Measurements from ENCODE around the gene PSMB7.

Gene PSMB7

GRCh38 chr9:124410321-124410913, 4.8 kb downstream of the PSMB7 start:
- peak; percentile 28 for DNase-seq (ENCODE audit: low spot score)

GRCh38 chr9:124409410-124409809, 5.8 kb downstream of the PSMB7 start:
- peak; percentile 24 for DNase-seq (ENCODE audit: low spot score)

DNA sequence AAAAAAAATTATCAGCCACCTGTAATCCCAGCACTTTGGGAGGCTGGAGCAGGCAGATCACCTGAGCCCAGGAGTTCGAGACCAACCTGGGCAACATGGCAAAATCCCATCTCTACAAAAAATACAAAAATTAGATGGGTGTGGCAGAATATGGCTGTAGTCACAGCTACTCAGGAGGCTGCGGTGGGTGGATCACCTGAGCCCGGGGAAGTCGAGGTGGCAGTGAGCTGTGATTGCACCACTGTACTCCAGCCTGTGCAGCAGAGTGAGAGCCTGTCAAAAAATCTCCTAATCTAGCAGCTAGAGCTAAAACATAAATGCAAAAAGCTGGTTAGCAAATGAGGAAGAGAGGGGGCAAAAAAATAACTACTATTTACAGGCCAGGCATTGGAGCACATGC, 12.0 kb downstream of the PSMB7 start:
- no peak for DNase-seq (ENCODE audit: low spot score)

- no peak for DNase-seq (ENCODE audit: low spot score)
These were observed 15.0 kb downstream of the PSMB7 start for GRCh38 chr9:124399968-124400940.

GRCh38 chr9:124399323-124399967, 15.8 kb downstream of the PSMB7 start:
- DNase-seq (ENCODE audit: low spot score) = no peak

GRCh38 chr9:124398191-124398935, 16.9 kb downstream of the PSMB7 start:
- DNase-seq (ENCODE audit: low spot score) = no peak

DNA sequence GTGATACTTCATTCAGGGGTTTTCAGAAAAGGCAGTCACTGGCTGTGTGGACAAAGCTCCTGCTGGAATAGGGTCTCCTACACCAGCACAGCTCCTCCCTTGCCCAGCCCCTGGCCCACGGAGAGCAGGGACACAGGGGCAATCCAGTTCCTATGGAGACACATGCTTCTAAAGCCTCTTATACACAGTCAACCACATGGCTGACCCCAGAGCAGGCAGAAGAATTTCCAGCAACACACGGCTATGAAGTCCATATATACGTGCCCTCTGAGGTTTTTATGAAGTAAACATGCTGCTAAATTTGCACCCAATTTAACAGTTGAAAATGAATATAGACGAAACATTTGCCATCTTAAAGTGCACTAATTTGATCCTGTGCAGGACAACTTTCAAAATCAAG, 19.4 kb downstream of the PSMB7 start:
- no peak for DNase-seq (ENCODE audit: low spot score)

GRCh38 chr9:124394596-124394995, 20.6 kb downstream of the PSMB7 start:
- DNase-seq (ENCODE audit: low spot score) = no peak

GRCh38 chr9:124394167-124394566, 21.1 kb downstream of the PSMB7 start:
- peak; percentile 44 for DNase-seq (ENCODE audit: low spot score)

DNA sequence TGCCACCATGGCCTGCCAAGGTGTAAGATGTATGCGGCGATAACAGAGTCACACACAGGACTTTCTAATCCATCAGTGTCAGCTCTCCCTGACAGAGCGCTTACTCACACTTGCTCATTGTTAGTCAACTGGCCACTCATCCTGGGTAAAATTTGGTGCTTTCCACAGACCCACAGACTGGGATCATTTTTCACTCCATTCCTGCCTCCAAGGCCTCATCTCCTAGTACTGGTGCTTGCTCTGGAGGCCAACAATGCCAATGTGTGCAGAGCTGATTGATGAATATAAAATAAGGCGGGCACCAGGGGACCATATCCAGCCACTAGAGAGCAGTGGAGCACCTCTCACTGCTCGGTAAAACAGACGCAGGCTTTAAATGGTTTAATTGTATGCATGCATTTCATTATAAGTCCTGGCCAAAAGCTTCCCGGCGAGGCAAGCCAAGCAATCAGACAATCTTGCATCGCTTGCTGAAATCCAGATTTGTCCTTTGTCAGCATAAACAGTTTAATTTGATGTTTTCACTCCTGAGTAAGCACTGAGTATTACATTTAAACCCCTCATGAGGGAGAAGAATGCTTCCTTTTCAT, 22.3 kb downstream of the PSMB7 start:
- peak; percentile 98 for DNase-seq (ENCODE audit: low spot score)

DNA sequence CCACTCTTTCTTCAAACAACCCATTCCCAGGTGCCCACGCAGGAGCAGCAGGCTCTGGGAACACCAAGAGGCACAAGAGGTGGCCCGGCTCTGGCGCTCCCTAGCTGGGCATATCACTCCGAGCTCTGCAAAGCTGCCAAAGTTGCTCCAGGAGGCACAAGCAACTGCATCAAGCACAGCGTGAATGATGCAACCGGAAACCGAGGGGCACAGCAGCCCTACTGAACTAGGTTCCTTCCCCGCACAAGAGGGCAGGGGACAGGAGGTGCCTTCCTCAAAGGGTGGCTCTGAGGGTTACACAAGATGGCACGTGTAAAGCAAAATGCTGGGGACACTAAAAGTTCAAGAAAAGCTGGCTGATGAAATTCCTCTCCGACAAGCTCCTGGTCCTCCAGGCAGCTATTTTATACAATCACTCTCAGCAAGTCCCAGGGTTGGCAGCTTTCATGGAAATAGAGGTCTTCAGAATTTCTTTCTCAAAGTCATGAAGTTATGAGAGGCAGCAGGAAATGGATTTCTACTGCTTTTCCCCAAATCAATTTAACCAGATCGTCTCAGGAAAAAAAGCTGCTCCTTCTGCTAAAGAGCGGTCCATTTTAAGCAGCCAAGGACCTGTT, 22.9 kb downstream of the PSMB7 start:
- DNase-seq (ENCODE audit: low spot score) = no peak

- no peak for DNase-seq (ENCODE audit: low spot score)
These were observed 24.2 kb downstream of the PSMB7 start for GRCh38 chr9:124390794-124391658.

- no peak for DNase-seq (ENCODE audit: low spot score)
These were observed 25.9 kb downstream of the PSMB7 start for GRCh38 chr9:124389146-124389939.

DNA sequence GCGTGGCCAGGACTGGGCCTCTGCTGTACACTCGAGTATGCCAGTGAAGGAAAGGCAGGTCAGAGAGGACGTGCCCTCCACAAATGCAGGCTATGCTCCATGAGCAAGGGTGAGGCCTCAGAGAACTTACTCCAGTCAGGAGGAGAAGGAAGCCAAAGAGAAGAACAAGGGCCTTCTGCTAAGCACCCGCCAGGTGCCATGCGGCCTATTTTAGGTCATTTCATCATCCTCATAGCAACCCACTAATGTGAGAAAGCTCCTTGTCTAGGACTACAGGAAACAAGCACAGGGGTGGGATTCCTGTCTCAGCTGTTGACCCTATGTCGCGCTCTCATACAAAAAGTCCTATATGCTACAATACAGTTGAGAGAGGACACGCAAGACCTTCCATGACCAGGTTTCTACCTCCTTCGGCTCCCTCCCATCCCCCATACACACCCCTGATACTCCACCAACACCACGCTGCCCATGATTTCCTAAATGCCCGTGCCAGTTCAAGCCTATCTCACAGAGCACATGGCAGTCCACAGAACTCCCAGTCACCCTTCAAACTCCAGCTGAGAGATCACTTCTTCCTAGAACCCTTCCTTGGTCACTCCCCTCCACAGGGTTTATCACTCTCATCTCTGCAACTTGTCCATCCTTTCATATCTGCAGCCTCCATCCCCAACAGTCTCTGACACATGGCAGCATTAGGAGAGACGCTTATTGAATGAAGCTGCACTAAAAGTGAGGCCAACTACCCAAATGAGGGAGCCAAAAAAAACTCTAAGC, 26.8 kb downstream of the PSMB7 start:
- no peak for DNase-seq (ENCODE audit: low spot score)

- DNase-seq (ENCODE audit: low spot score) = no peak
These were observed 29.0 kb downstream of the PSMB7 start for GRCh38 chr9:124386201-124386600.

- no peak for DNase-seq (ENCODE audit: low spot score)
These were observed 29.6 kb downstream of the PSMB7 start for GRCh38 chr9:124385623-124386022.

- DNase-seq (ENCODE audit: low spot score) = no peak
These were observed 30.4 kb downstream of the PSMB7 start for GRCh38 chr9:124384846-124385245.

GRCh38 chr9:124384210-124384609, 31.0 kb downstream of the PSMB7 start:
- DNase-seq (ENCODE audit: low spot score) = no peak

All from kidney tubule cell (primary cell).